HK-2 (cell line): ENCODE data around the gene SCN4A.

Source experiments
- DNase-seq: peaks from one replicate; pipeline ENCODE4 v3.0.0-alpha.2; 2018; ENCODE audit not compliant: unreplicated experiment

The SCN4A gene

GRCh38 chr17:63955232-63955631 is 17.5 kb downstream of the SCN4A start:
- DNase-seq, result no peak

GRCh38 chr17:63954402-63955063 is 18.2 kb downstream of the SCN4A start:
- DNase-seq, result no peak

- DNase-seq, result no peak
Observed at GRCh38 chr17:63950940-63951907, 21.5 kb downstream of the SCN4A start.

- no peak for DNase-seq
Observed at GRCh38 chr17:63949576-63950250, 23.0 kb downstream of the SCN4A start.

GRCh38 chr17:63948521-63948920 is 24.2 kb downstream of the SCN4A start:
- DNase-seq, result no peak

GRCh38 chr17:63947711-63948330 is 24.9 kb downstream of the SCN4A start:
- no peak for DNase-seq

- peak; percentile 42 for DNase-seq
Observed at GRCh38 chr17:63946440-63947363, 26.0 kb downstream of the SCN4A start.

GRCh38 chr17:63945784-63946439 is 26.8 kb downstream of the SCN4A start:
- DNase-seq, result no peak

GRCh38 chr17:63944736-63945499 is 27.8 kb downstream of the SCN4A start:
- no peak for DNase-seq

- DNase-seq, result no peak
Observed at GRCh38 chr17:63943745-63944144, 29.0 kb downstream of the SCN4A start.

GRCh38 chr17:63942309-63942985 is 30.3 kb downstream of the SCN4A start:
- DNase-seq, result no peak

GRCh38 chr17:63941751-63942150 is 31.0 kb downstream of the SCN4A start:
- no peak for DNase-seq

GRCh38 chr17:63941162-63941561 is 31.6 kb downstream of the SCN4A start:
- DNase-seq, result no peak

- DNase-seq, result no peak
Observed at GRCh38 chr17:63940584-63940983, 32.1 kb downstream of the SCN4A start.

- no peak for DNase-seq
Observed at GRCh38 chr17:63939884-63940283, 32.8 kb downstream of the SCN4A start.

- DNase-seq, result no peak
Observed at GRCh38 chr17:63939401-63939800, 33.3 kb downstream of the SCN4A start.

- no peak for DNase-seq
Observed at GRCh38 chr17:63937920-63938319, 34.8 kb downstream of the SCN4A start.

- DNase-seq, result no peak
Observed at GRCh38 chr17:63937319-63937718, 35.4 kb downstream of the SCN4A start.
